ENCODE results near the gene RALY. TPM values are rescaled to one million over a fixed set of nuclear protein-coding genes. Genes with fewer than 3 reads are reported as not detected.
A peak's percentile ranks its signal among the peaks of the same experiment; 100 is the strongest.

The RALY gene
- polyA plus RNA-seq, 12 donors: 99.5 to 138 (median 116) TPM; not detected in 1

DNA sequence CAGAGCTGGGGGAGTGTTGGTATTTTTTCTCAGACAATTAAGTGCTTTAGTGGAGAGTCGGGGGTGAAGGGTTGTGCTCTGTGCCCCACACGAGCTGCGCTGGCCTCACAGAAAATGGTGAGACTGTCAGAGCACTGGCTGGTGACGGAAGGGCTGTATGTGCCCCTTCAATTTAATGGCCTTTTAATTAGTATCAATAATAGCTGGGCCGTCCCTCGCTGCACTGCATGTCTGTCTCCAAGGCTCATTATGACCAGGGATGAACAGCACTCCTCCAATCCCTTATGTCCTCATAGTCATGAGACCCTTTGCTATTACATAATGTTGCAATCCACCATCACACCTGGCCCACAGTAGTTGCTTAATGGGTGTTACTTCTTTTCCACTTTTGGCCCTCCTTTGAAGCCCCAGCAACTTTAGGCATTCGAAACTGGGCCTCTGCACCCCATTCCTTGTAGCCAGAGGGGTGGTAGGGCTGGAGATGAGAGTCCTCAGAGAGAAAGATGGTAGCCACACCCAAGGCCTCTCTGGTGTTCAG is 9.5 kb upstream of the RALY start:
- no peak for DNase-seq

DNA sequence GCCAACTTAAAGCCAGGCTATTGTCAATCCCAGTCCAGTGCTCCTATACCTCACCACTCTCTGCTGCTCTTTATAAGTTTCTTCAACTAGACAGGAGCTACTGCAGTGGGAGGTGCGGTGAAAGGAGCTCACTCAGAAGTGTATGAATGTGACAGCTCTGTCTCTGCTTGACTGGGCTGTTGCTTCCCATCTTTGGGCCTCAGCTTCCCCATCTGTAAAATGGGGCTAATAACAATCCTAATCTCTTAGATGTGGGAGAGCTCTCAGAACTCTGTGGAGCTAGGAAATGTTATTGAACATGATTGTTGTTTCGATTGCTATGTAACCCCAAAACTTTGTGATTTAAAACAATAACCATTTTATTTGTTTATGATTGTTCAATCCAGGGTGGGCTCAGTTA is 8.4 kb upstream of the RALY start:
- DNase-seq: no peak

DNA sequence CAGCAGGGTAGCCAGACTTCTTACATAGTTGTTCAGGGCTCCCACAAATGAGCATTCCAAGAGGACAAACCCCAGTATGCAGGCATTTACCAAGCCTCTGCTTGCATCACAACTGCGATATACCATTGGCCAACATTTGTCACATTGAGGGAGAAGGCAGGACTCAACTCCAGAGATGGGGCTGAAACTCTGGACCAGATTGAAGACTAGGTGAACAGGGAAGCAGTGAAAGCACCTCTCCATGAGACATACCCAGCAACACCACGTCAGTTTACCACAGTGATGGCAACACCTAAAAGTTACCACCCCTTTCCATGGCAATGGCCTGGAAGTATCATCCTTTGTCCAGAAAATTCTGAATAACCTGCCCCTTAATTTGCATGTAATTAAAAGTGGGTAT is 7.9 kb upstream of the RALY start:
- DNase-seq: no peak

DNA sequence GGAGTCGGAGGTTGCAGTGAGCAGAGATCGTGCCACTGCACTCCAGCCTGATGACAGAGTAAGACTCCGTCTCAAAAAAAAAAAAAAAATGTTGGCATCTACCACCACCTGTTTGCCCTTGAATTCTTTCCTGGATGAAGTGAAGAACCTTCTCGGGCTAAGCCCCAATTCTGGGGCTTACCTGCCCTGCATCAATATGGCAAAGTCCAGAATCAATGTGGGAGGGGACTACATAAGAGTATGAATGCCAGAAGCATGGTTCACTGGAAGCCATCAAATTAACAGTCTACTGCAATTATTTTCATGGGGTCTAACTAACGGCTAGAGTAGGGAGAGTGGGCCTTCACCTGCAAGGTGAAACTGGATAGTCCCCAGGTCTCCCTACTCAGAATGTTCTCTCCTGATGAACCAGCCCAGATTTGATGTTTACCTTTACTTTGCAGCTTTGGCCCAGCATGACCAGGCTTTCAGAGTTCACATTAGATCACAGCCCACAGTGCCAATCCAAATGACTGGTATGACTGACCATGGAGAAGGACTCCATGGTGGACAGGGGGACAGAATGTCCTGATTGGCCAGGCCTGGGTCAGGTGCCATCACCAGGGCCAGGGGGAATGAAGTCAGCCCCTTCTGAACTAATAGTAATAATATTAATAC is 7.0 kb upstream of the RALY start:
- DNase-seq: no peak

DNA sequence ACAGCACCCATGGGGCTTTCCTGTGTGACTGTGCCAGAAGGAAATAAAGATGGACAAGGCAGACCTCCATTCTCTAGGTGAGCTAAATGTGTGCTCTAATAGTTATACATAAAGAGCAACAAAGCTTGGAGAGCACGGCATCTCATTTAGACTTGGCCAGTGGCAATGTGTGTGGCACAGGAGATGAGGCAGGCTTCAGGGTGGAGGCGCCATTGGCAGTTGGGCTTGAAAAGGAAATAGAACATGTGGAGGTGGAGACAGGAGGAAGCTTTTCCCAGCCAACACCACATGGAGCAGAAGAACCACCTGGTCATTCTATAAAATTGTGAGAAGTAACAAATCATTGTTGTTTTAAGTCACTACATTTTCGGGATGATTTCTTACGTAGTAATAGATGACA is 3.6 kb upstream of the RALY start:
- DNase-seq: no peak

DNA sequence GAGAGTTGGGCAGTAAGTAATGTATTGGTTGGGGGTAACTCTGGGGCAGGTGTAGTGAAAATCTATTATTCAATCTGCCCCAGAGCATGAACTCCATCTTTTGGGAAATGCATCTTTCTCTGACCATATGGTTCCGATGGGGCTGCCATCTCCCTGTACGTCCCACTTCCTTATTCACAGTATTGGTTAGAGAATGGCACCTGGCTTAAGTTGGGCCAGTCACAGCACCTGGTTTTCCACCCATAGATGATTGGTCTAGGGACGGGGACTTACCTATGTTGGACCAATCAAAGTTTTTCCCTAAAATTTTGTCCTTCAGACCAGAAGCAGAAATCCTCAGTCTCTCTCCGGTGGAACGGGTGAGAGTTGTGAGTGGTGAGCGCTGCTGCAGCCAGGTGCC is 2.2 kb upstream of the RALY start:
- no peak for DNase-seq

DNA sequence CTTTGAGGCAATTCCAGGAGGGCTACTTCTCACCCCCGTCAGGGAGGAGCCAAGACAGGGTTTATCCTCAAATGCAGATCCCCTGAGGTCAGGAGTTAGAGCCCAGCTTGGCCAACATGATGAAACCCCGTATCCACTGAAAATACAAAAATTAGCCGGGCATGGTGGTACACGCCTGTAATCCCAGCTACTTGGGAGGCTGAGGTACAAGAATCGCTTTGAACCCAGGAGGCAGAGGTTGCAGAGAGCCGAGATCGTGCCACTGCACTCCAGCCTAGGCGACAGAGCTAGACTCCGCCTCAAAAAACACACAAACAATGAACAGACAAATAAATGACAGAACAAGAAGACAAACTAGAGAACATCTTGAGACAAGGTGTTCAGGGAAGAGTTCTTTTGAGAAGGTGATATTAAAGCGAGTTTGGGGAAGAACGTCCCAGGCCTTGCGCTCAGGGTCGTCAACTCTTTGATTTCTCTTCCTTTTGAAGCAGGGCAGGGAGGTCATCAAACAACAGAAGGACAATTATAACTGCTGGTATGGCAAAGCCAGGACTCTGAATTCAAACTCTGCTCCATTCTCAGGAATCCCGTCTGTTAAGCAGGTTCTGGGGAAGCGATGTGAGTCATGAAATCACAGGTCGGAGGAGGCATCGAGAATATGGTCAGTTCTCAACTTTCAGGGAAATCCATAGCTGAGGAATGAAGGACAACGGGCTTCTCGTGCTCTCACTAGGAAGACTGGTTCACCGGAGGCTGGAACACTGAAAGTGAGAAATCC is 1.4 kb upstream of the RALY start:
- DNase-seq: no peak

DNA sequence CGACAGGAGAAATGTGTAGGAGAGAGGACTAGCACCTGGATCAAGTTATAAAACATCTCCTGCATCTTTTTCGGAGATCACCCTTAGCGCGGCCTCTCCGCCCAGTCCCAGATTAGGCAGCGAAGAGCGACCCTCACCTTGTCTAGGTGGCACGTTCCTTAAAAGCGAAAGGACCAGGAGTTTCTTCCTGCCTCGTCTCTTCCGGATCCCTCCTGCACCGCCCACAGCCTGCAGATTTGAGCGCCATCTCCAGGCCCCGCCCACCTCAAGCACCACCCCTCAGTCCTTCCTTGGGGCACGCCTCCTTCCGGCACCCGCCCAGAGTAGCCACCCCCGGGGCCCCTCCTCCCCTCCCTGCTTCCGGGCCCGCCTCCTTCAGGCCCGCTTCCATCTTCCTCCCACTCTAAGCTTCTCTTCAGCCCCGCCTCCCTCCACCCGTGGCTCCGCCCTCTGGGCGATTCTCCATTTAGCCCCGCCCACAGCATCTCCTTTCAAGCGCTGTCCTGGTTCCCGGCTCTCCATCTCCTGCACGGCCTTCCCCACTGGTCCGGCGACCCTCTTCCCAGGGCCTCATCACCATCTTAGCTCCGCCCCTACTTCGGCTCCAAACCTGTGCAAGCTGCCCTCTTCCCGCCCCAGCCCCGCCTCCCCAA is 662 bp upstream of the RALY start:
- DNase-seq: peak; percentile 100

DNA sequence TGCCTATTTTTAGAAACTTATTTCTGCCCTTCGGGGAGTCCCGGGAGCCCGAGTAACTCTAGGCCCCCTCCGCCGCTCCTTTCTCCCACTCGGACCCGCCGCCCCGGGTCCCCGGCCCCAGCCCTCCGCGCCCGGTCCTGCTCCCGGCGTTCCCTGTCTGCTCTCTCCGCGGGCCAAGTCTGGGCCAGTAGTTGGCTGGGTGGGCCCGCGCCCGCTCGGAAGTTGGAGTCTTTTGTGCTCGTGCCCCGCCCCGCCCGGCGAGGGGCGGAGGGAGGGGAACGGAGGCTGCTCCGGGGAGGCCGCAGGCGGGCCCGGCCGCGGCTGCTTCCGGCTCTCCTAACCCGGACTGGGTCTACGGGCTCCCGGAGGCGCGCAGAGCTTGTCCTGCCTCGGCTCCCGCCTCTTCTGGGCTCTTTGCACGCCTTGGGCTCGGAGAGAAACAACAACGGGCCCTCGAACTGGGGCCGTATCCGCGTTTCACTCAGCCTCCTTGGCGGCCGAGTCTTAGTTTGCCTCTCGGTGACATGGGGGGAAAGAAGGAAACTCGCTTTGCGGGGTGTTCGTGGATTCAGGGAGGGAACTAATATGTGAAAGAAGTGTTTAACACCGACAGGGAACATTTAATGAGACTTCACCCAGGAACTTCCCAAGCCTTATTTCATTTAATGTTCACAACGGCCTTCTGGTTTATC is 657 bp downstream of the RALY start:
- peak; percentile 81 for DNase-seq

DNA sequence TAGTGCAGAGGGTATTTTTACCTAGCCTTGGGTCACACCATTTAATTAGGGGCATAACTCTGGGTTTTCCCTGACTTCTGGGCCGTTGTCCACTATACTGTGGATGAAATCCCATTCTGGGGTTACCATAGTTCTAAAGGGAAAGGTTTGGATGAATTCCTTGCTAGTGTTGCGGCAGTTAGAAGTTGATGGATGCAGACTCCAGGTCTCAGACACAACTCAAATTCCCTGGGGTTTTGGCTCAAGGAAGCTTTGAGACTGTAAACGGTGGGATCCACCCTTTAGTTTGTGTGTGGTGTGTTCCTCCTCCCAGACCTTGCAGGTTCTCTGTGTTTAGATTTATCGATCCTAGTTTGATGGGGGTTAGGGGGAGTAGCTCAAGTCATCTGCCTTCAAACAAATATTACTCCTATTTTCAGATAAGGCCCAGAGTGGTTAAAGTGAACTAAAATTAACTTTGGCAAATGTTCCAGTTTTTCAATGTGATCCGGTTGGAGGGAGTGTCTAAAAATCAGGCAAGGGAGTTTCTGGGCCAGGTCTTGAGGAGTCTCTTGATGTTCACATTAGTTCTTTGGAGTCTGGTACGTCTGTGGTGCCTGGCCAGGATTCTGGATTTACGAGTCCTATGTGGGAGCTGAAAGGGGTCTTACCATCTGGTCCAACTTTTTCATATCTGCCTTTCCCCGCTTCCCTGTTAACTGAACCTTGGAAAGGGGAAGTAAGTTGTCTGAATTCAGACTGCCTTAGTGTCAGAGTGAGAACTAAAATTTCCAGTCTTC is 1.5 kb downstream of the RALY start:
- DNase-seq: peak; percentile 14

DNA sequence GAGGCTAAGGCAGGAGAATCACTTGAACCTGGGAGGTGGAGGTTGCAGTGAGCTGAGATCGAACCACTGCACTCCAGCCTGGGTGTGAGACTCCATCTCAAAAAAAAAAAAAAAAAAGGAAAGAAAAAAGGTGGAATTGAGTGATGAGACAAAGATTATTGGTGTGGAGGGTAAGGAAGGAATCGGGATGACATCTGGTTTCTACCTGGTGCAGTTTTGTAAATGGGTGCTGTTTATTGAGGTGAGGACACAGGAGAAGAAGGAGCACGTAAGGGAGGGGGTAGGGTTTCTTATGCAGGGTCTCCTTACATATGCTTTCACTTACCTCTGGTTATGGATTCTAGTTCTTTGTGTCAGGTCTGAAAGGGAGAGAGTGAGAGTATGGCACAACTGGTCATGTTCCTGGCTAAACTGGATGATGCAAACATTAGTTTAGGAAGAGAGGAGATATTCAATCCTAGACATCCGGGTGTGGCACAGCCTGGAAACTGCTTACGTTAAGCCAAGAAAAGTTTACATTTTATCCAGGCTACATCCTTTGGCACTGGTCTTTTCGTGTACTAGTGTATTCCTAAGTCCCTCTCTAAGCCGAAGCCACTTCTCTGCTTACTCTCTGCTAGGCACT is 5.4 kb downstream of the RALY start:
- no peak for DNase-seq

DNA sequence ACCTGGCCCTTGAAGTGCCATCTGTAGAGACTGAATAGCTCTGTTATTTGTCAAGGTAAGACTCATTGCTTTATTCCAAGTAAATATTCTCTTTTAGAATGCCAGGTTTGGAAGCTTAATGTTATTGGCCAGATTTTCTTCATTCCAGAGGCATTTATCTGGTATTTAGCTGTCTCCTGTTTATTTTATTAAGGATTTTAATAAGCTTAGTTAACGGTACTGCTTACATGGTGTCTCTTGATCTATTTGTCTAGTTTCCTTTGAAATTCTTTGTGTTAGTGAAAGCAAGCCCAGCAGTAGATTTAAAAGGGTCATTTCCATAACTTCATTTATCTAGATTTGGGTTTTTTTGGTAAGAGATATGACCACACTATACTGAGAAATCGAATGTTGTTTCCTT is 7.7 kb downstream of the RALY start:
- no peak for DNase-seq

DNA sequence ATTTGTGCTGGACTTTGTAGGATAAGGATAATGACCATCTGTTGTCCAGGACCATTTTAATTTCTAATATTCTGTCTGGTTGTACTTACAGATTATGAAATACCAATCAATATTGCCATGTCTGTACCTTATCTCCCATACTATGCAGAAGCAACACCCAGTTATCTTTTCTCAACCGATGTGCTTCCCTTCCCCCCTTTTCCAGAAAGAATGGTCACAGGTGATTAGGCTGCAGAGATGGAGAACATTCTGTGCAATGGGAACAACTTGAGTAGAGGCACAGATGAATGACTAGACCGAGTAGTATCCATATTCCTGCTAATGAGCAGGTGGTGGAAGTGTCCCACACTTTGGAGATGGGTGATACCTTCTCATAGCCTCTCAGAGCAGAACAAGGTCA is 10.5 kb downstream of the RALY start:
- no peak for DNase-seq

DNA sequence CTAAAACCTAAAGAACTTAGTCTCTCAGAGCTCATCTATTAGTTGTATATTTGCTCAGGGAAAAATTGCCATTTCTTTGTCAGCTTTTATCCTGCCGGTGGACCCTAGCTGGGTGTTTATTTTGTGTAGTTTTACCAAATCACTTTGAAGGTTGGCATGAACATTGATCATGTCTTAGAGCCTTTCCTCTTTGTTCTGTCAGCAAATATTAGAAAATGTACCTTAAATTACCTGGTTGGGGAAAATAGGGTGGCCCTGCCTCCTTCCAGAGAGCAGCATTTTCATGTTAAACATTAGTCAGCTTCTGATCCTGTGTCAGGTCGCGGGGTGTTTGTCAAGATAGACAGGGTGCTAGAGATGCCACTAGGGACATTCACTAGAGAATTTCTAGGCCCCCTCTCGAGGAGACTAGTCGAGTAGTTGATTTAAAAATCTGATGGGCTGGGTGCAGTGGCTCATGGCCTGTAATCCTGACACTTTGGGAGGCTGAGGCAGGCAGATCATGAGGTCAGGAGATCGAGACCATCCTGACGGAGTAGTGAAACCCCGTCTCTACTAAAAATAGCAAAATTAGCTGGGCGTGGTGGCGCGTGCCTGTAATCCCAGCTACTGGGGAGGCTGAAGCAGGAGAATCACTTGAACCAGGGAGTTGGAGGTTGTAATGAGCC is 11.2 kb downstream of the RALY start:
- no peak for DNase-seq

DNA sequence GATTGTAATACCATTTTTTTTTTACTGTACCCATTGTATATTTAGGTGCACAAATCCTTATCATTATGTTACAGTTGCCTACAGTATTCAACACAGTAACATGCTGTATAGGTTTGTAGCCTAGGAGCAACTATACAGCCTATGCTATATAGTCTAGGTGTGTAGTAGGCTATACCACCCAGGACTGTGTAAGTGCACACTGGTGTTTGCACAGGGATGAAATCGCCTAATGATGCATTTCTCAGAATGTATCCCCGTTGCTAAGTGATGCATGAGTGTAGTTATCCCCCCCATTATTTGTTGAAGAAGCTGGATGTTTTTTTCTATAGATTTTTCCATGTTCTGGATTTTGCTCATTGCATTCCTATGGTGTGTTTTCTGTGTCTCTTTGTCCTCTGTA is 12.9 kb downstream of the RALY start:
- DNase-seq: no peak

DNA sequence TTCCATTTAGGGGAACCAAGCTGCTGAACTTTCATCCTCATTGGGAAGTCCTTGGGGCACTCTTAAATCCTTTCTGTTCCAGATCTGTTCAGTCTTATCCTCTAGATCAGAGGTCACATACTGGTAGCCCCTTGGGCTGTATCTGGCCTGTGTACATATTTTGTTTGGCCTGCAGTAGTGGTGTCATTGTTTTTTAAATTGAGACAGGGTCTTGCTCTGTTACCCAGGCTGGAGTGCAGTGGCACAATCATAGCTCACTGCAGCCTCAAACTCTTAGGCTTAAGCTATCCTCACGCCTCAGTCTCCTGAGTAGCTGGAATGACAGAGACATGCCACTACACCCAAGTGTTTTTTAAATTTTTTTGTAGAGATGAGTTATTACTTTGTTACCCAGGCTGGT is 14.8 kb downstream of the RALY start:
- no peak for DNase-seq

DNA sequence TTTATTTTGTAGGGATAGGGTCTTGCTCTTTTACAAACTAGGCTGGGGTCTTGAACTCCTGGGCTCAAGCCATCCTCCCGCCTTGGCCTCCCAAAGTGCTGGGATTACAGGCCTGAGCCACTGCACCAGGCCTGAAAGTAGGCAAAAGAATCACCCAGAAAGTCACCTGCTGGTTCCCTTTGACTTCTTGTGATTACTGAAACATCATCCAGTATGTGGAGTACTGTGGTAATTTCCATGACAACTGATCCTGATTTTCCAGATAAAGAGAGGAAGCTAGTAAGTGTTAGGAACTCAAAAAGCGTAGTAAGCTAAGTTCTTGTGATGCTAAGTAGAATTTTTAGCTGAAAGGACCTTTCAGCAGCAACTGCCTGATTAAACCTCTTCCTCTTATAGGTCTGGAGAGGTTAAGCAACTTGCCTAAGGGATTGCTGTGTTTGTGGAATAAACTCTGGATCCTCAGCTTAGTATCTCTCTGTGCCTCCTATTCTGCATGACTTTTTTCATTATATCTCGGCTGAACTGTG is 16.8 kb downstream of the RALY start:
- DNase-seq: no peak

DNA sequence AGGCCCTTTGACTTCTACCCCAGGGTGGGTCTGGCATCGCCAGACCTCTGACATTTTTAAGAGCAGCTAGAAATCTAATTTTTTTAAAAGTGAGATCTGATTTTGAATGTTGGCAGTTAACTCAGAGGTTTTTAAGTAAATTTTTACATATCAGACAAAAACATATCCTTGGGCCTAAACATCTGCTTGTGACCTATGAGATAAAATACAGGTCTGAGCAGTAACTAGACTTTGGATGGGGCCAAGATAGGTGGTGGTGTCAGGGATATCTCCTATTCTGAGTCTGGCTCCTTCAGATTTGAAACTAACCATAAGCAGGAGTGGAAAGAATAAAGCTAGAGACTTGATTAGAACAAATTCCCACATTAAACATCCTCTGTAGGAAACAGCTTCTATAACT is 17.6 kb downstream of the RALY start:
- DNase-seq: no peak

DNA sequence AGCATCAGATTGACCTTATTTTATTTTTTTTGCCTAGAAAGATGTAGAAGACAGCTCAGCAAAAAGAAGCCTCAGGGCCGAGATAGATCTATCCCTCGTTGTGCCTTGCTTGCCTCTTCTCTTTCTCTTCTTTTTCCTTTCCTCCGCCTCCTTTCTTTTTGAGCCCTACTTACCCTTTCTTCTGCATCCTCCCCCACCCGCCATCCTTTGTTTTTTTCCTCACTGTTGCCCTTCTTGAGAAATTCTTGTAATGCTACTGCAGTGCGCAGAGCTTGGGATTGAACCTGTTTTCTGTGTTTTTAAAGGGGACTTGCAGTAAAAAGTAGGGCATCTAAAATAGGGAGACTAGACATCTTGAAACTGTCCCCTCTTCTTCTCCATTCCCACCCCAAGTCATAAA is 18.6 kb downstream of the RALY start:
- no peak for DNase-seq

DNA sequence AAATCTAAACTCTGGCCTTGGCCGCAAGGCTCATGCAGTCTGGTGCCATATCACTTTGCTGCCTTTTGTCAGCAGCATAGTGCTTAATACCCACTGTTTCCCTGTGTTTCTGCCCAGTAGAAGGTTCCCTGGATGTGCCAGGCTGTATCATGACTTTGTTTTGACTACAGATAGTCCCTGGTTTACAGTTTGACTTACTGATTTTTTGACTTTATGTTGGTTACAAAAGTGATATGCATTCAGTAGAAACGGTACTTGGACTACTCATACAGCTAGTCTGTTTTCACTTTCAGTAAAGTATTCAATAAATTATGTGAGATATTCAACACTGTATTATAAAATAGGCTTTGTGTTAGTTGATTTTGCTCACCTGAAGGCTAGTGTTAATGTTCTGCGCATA is 19.0 kb downstream of the RALY start:
- DNase-seq: no peak

Measured in muscle of arm (tissue), 12 donors.